ENCODE results near the gene RBCK1. TPM values are rescaled to one million over a fixed set of nuclear protein-coding genes. Genes with fewer than 3 reads are reported as not detected.
"Not testable (repeated sequence)": the region's sequence is repeated elsewhere in the genome, so short reads cannot be mapped to it uniquely, and the experiment has no call there.

The RBCK1 gene
- total RNA-seq, 2 donors from 2014 or later, result 157 to 159 TPM

DNA sequence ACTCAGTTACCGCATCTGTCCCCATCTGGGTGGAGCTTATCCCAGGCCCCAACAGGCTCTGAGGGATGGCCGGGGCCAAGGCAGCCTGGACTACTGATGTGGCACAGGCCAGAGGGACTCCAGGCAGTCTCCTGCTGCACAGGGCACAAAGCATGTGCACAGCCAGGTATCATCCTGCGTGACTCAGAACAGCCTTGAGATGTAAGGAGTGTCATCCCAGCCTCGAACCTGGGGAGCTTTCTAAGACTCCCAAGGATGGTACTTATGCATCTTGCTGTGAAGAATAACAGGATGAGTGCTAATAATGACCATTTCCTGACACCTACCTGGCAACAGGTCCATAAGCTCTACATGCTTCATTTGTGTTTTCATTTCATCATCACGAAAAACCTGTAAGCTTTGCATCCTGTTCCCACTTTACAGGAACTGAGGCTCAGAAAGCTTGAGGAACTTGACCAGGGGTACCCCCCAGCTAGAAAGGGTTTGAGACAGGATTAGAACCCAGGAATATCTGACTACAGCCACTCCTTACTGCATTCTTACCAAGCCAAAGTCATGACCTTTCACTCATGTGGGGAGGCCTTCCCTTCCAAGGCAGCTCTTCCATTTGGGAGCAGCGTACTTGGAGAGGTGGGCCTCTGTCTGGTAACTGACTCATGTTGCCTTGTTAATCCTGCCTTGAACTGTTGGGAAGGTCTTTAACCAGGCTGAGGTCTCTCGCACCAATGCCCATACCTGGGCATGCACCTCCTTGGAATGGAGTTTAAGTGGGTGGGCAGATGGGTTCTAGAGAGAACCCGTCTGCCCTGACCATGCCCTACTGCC lies 25.6 kb upstream of the RBCK1 start:
- DNase-seq (ENCODE audit: low spot score) (no peak), ATAC-seq (peak; percentile 7 to 12)
- H3K4me3 Mint-ChIP-seq, result peak overlapping the region; percentile 74
- no peaks in the 10 kb centered on the region for H3K27me3 Mint-ChIP-seq
- H3K27ac Mint-ChIP-seq, result peak overlapping the region in 1 of 2 donors; percentile 40
- peaks cover 9 to 17% of the 10 kb centered on the region in 2 donors for H3K4me1 Mint-ChIP-seq (ENCODE audit: low read depth in 2 of 2)
- no peaks in the 10 kb centered on the region for H3K36me3 Mint-ChIP-seq
- no peaks in the 10 kb centered on the region for H3K9me3 Mint-ChIP-seq

DNA sequence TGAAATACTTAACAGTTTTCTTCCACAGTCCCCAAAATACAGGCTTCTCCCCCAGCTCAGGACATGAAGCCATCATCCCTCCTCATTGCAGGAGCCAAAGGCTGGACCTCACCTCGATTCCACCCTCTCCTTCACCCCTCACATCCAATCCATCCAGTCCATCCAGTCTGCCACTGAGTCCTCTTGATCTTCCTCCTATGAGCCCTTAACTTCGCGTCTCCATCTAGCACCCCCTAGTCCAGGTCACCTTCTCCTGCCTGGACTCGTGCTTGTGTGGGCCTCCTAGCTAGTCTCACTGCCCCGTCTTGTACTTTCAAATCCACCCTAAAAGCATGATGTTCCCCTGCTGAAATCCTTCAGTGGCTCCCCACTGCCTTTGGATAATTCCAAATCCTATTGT lies 24.2 kb upstream of the RBCK1 start:
- Mint-ChIP-seq H3K27ac (no peak overlapping the region), H3K27me3 (no peaks in the 10 kb centered on the region), H3K36me3 (peaks cover 4% of the 10 kb centered on the region), H3K4me1 (ENCODE audit: low read depth in 2 of 2) (peaks cover 9 to 21% of the 10 kb centered on the region in 2 donors), H3K9me3 (no peaks in the 10 kb centered on the region), H3K4me3 (peak overlapping the region; percentile 1)
- no peak for ATAC-seq
- no peak for DNase-seq (ENCODE audit: low spot score)

DNA sequence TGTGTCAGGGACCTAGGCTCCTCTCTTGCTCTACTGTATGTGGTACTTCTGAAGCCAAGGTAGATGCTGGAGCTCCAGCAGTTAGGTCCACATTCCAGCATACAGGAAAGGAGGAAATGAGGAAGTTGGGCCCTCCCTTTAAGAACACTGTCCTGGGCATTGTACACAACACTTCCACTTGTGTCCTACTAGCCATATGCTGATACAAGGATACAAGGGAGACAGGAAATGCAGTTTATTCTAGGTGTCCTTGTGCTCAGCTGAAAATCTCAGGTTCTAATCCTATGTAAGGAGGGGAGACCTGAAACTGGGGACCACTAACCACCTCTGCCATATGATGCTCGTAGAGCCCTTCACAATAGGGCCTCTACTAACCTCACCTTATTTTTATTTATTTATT lies 23.4 kb upstream of the RBCK1 start:
- H3K4me3 Mint-ChIP-seq, result no peak overlapping the region
- no peaks in the 10 kb centered on the region for H3K9me3 Mint-ChIP-seq
- peaks cover 4% of the 10 kb centered on the region for H3K36me3 Mint-ChIP-seq

DNA sequence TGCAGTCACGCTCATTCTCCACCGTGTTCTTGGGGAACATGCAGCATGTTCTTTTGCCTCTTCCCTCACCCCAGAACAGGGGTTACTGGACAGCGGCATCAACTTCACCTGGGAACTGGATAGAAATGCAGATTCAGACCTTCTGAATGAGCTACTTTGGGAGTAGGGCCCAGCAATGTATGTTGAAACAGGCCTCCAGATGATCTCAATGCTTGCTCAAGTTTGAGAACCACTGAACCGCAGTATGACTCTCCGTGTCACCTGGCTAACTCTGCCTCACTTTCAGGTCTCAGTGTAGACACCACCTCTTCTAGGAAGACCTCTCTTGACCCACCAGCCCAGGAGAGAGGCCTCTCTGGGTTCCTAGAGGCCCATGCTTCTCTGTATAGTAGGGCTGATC lies 22.7 kb upstream of the RBCK1 start:
- Mint-ChIP-seq H3K36me3 (peaks cover 4% of the 10 kb centered on the region), H3K4me3 (no peak overlapping the region), H3K9me3 (no peaks in the 10 kb centered on the region), H3K4me1 (ENCODE audit: low read depth in 2 of 2) (peaks cover 9 to 21% of the 10 kb centered on the region in 2 donors), H3K27ac (no peak overlapping the region), H3K27me3 (no peaks in the 10 kb centered on the region)
- DNase-seq (ENCODE audit: low spot score) (no peak), ATAC-seq (no peak)

More for the DNA sequence above, 23.4 kb upstream of the RBCK1 start:
- ATAC-seq, result no peak
- DNase-seq (ENCODE audit: low spot score), result no peak
- Mint-ChIP-seq H3K27me3 (no peaks in the 10 kb centered on the region), H3K4me1 (ENCODE audit: low read depth in 2 of 2) (peaks cover 9 to 21% of the 10 kb centered on the region in 2 donors), H3K27ac (no peak overlapping the region)

DNA sequence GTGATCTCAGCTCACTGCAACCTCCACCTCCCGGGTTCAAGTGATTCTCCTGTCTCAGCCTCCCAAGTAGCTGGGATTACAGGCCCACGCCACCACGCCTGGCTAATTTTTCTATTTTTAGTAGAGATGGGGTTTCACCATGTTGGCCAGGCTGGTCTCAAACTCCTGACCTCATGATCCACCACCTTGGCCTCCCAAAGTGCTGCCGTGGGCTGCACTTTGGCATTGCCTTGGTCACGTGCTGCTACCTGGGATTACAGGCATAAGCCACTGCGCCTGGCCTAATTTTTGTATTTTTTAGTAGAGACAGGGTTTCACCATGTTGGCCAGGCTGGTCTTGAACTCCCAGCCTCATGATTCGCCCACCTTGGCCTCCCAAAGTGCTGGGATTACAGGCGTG lies 21.5 kb upstream of the RBCK1 start:
- ATAC-seq; DNase-seq (ENCODE audit: low spot score); H3K9me3 Mint-ChIP-seq; H3K4me3 Mint-ChIP-seq; H3K27ac Mint-ChIP-seq; H3K27me3 Mint-ChIP-seq; H3K36me3 Mint-ChIP-seq: not testable (repeated sequence)
- H3K4me1 Mint-ChIP-seq (ENCODE audit: low read depth in 2 of 2), result peaks cover 9 to 23% of the 10 kb centered on the region in 2 donors

DNA sequence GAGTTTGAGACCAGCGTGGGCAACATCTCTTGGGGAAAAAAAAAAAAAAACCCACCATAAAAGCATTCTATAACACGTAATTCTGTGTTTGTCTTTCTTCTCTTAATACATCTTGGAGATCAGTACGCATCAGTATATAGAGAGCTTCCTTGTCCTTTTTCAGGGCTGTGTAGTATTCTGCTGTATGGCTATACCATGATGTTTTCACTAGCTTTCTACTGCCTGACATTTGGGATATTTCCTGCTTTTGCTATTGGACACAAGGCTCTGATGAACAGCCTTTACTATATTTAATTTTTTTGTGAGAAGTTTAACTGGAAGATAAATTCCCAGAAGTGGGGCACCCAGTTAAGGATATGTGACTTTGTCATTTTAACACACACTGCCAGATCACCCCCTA lies 20.6 kb upstream of the RBCK1 start:
- no peak overlapping the region for H3K4me3 Mint-ChIP-seq
- H3K36me3 Mint-ChIP-seq, result peaks cover 4% of the 10 kb centered on the region
- H3K27ac Mint-ChIP-seq, result no peak overlapping the region
- no peak for ATAC-seq
- DNase-seq (ENCODE audit: low spot score), result no peak
- peaks cover 9 to 23% of the 10 kb centered on the region in 2 donors for H3K4me1 Mint-ChIP-seq (ENCODE audit: low read depth in 2 of 2)
- no peaks in the 10 kb centered on the region for H3K27me3 Mint-ChIP-seq
- H3K9me3 Mint-ChIP-seq, result no peaks in the 10 kb centered on the region

DNA sequence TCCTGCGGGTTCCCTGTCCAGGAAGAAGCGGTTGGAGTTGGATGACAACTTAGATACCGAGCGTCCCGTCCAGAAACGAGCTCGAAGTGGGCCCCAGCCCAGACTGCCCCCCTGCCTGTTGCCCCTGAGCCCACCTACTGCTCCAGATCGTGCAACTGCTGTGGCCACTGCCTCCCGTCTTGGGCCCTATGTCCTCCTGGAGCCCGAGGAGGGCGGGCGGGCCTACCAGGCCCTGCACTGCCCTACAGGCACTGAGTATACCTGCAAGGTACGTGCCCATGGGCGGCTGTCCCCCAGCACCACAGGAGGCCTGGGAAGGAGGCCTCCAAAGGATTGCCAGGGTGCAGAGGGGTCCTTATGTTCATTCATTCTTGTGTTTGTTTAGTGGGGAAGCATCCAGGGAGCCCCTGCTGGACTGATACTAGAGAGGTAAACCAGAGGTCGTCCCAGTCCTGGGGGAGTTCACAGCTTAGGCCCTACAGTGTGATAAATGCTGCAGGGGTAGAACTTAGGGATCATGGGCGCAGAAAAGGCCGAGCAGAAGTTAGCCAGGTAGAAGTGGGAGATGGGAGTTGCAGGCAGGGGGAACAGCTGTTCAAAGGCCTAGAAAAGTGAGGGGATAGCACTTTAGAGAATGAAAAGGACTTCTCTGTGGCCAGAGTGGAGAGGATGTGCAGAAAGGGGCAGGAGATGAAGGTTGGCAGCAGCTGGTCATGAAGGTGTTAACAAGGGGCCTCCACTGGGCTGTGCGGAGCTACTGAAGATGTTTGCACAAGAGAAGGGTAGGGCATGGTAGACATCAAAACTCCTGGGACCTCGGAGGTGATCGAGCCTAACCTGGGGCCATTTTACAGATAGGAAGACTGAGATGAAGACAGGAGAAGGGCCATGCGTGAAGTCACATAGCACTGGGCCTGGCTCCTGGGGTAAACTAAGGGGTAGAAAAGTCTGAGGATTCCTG lies 19.8 kb upstream of the RBCK1 start:
- H3K9me3 Mint-ChIP-seq, result no peaks in the 10 kb centered on the region
- no peaks in the 10 kb centered on the region for H3K27me3 Mint-ChIP-seq
- DNase-seq (ENCODE audit: low spot score) (no peak), ATAC-seq (no peak)
- H3K4me1 Mint-ChIP-seq (ENCODE audit: low read depth in 2 of 2), result peaks cover 4 to 18% of the 10 kb centered on the region in 2 donors
- no peak overlapping the region for H3K27ac Mint-ChIP-seq
- H3K36me3 Mint-ChIP-seq, result peaks cover 7% of the 10 kb centered on the region
- H3K4me3 Mint-ChIP-seq, result no peak overlapping the region

DNA sequence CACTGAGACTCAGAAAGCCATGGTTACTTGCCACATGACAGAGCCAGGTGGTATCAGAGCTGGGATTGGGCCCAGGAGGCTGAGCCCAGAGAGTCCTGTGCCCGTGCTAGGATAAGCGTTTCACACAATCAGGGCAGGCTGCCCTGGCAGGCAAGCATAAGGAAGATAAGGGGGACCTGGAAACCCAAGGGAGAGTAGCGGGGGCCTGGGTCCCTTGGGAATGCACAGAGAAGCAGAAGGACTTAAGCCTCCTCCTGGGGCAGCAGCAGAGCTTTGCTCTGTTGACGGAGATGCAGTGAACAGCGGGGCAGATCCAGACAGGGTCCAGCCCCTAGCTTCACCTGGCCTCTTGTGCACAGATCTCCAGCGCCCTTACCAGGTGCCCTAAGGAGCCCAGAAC lies 18.9 kb upstream of the RBCK1 start:
- Mint-ChIP-seq H3K27ac (no peak overlapping the region), H3K4me3 (no peak overlapping the region), H3K9me3 (no peaks in the 10 kb centered on the region), H3K27me3 (no peaks in the 10 kb centered on the region), H3K4me1 (ENCODE audit: low read depth in 2 of 2) (peaks cover 0 to 11% of the 10 kb centered on the region in 2 donors), H3K36me3 (peaks cover 9% of the 10 kb centered on the region)
- DNase-seq (ENCODE audit: low spot score) (no peak), ATAC-seq (no peak)

DNA sequence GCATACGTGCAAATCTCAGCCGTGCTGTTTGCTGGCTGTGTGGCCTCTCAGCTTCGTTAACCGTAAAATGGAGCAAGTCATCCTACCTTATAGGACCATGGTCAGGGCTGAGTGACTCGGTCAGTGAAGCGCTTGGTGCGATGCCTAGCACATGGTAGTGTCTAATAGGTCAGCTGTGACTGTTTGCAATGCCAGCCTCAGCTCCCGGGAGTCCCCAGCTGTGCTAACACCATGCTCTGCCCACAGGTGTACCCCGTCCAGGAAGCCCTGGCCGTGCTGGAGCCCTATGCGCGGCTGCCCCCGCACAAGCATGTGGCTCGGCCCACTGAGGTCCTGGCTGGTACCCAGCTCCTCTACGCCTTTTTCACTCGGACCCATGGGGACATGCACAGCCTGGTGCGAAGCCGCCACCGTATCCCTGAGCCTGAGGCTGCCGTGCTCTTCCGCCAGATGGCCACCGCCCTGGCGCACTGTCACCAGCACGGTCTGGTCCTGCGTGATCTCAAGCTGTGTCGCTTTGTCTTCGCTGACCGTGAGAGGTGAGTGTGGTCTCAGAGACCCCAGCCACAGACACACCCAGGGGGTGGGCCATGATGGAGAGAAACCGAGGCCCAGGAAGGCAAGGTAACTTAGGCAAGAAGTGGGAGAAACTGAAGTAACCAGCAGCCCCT lies 16.9 kb upstream of the RBCK1 start:
- Mint-ChIP-seq H3K27me3 (no peaks in the 10 kb centered on the region), H3K4me3 (no peak overlapping the region), H3K9me3 (no peaks in the 10 kb centered on the region), H3K27ac (no peak overlapping the region), H3K36me3 (peaks cover 9% of the 10 kb centered on the region), H3K4me1 (ENCODE audit: low read depth in 2 of 2) (peaks cover 0 to 7% of the 10 kb centered on the region in 2 donors)
- ATAC-seq (no peak), DNase-seq (ENCODE audit: low spot score) (no peak)

DNA sequence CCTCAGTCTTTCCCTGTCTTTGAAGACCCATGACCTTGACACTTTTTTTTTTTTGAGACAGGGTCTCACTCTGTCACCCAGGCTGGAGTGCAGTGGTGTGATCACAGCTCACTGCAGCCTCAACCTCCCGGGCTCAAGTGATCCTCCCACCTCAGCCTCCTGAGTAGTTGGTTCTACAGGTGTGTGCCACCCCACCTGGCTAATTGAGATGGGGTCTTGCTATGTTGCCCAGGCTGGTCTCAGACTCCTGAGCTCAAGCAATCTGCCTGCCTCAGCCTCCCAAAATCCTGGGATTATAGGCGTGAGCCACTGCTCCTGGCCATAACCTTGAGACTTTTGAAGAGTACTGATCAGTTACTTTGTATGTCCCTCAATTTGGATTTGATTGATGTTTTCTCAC lies 14.8 kb upstream of the RBCK1 start:
- H3K4me3 Mint-ChIP-seq; H3K4me1 Mint-ChIP-seq (ENCODE audit: low read depth in 2 of 2); DNase-seq (ENCODE audit: low spot score); H3K9me3 Mint-ChIP-seq; H3K27me3 Mint-ChIP-seq; ATAC-seq; H3K36me3 Mint-ChIP-seq: not testable (repeated sequence)
- H3K27ac Mint-ChIP-seq, result peak overlapping the region in 1 of 2 donors; percentile 51

DNA sequence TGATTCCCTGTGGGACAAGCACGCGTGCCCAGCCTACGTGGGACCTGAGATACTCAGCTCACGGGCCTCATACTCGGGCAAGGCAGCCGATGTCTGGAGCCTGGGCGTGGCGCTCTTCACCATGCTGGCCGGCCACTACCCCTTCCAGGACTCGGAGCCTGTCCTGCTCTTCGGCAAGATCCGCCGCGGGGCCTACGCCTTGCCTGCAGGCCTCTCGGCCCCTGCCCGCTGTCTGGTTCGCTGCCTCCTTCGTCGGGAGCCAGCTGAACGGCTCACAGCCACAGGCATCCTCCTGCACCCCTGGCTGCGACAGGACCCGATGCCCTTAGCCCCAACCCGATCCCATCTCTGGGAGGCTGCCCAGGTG lies 11.9 kb upstream of the RBCK1 start:
- no peaks in the 10 kb centered on the region for H3K27me3 Mint-ChIP-seq

DNA sequence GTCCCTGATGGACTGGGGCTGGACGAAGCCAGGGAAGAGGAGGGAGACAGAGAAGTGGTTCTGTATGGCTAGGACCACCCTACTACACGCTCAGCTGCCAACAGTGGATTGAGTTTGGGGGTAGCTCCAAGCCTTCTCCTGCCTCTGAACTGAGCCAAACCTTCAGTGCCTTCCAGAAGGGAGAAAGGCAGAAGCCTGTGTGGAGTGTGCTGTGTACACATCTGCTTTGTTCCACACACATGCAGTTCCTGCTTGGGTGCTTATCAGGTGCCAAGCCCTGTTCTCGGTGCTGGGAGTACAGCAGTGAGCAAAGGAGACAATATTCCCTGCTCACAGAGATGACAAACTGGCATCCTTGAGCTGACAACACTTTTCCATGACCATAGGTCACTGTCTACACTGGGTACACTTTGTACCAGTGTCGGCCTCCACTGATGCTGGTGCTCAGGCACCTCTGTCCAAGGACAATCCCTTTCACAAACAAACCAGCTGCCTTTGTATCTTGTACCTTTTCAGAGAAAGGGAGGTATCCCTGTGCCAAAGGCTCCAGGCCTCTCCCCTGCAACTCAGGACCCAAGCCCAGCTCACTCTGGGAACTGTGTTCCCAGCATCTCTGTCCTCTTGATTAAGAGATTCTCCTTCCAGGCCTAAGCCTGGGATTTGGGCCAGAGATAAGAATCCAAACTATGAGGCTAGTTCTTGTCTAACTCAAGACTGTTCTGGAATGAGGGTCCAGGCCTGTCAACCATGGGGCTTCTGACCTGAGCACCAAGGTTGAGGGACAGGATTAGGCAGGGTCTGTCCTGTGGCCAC lies 11.3 kb upstream of the RBCK1 start:
- ATAC-seq, result no peak
- Mint-ChIP-seq H3K36me3 (peaks cover 5% of the 10 kb centered on the region), H3K27ac (no peak overlapping the region), H3K9me3 (no peaks in the 10 kb centered on the region), H3K4me3 (no peak overlapping the region), H3K4me1 (ENCODE audit: low read depth in 2 of 2) (peaks cover 0 to 2% of the 10 kb centered on the region in 2 donors), H3K27me3 (no peaks in the 10 kb centered on the region)
- DNase-seq (ENCODE audit: low spot score), result no peak

More for the DNA sequence above, 11.9 kb upstream of the RBCK1 start:
- Mint-ChIP-seq H3K27ac (no peak overlapping the region), H3K4me1 (ENCODE audit: low read depth in 2 of 2) (peaks cover 0 to 2% of the 10 kb centered on the region in 2 donors), H3K36me3 (peaks cover 5% of the 10 kb centered on the region), H3K9me3 (no peaks in the 10 kb centered on the region), H3K4me3 (no peak overlapping the region)
- DNase-seq (ENCODE audit: low spot score), result no peak
- ATAC-seq, result no peak

All from natural killer cell treated with Interleukin-12 subunit alpha and Interleukin-12 subunit beta and Interleukin-15 and Interleukin-18, amount 100 ng/mL, for 72 hours (primary cell).